HepG2 (cell line): Measurements from ENCODE around the gene MARCHF4. TPM values are rescaled to one million over a fixed set of nuclear protein-coding genes. Genes with fewer than 3 reads are reported as not detected.

Experiments
- ATAC-seq: fragments of 200-7000 bp; cut with Tn5 transposase; 3 replicates; pipeline ENCODE4 v1.9.1; 2020; ENCODE audit warnings: mild to moderate bottlenecking, moderate library complexity
- BruUV-seq: library from RNA; stranded (reverse); fragments of 400-500 nt; replicated peaks from 2 replicates; lab custom pipeline; 2021; lab: Mats Ljungman, UMichigan
- CTCF ChIA-PET: fragments of 300-600 bp; formaldehyde crosslinking; extraction: SDS; loops from one replicate; lab custom pipeline; 2021; ENCODE audit warnings: low total read pairs, inconsistent platforms, low intra/inter-chr PET ratio; lab: Yijun Ruan, JAX
- POLR2A ChIA-PET: fragments of 350-600 bp; sonication (Branson Sonifier 250); formaldehyde crosslinking; loops from one replicate; lab custom pipeline; 2020; ENCODE audit warnings: antibody characterized with exemption, inconsistent platforms; lab: Yijun Ruan, JAX
- DNase-seq: peaks from one replicate; pipeline ENCODE4 v3.0.0-alpha.2; 2015; ENCODE audit warnings: low spot score
- FAIRE-seq: peaks from 3 replicates; lab custom pipeline; 2011; peaks lifted over from hg19 to GRCh38; lab: Jason Lieb, UNC
- H2AFZ ChIP-seq: one replicate; pipeline ENCODE4 v1.6.1; 2011; ENCODE audit warnings: low read length, inconsistent platforms
- H3K27ac ChIP-seq: fragments of 300-600 bp; 3 replicates; pipeline ENCODE4 v1.8.0; 2011; ENCODE audit warnings: mixed run types, mild to moderate bottlenecking, mixed read lengths, low read length, inconsistent platforms; ENCODE audit not compliant: insufficient read depth; ENCODE audit errors: extremely low read length
- H3K27me3 ChIP-seq, 2 experiments: fragments of 200-600 bp in 1 of 2; 2 replicates in 1 of 2; 3 replicates in 1 of 2; pipeline versions ENCODE4 v1.6.0 to v1.8.0; 2011; ENCODE audit warnings: low read length in 2 of 2, mild to moderate bottlenecking in 2 of 2, moderate library complexity in 2 of 2, inconsistent platforms in 1 of 2; ENCODE audit not compliant: insufficient read depth in 2 of 2, control insufficient read depth in 1 of 2
- H3K36me3 ChIP-seq, 2 experiments: fragments of 200-600 bp in 1 of 2; replicated peaks in 1 of 2; 2 replicates in 1 of 2; 3 replicates in 1 of 2; pipeline versions ENCODE4 v1.5.1 to v1.8.0; 2011; ENCODE audit warnings: low read length in 2 of 2, inconsistent platforms in 1 of 2; ENCODE audit not compliant: insufficient read depth in 2 of 2, control insufficient read depth in 1 of 2
- H3K4me1 ChIP-seq: 2 replicates; pipeline ENCODE4 v1.5.1; 2012; ENCODE audit warnings: low read length, inconsistent platforms; ENCODE audit not compliant: insufficient read depth
- H3K4me2 ChIP-seq: 2 replicates; pipeline ENCODE4 v1.6.0; 2011; ENCODE audit warnings: low read depth, low read length, inconsistent platforms
- H3K4me3 ChIP-seq, 3 experiments: fragments of 200-600 bp in 1 of 3; sonication (generic), shearing (Covaris generic) in 1 of 3; replicated peaks in 1 of 3; 2 replicates each; pipeline ENCODE4 v1.5.1; 2011 to 2016; ENCODE audit warnings: low read length in 3 of 3, inconsistent platforms in 2 of 3, low read depth in 2 of 3, mild to moderate bottlenecking in 2 of 3, control low read depth in 1 of 3, mixed read lengths in 1 of 3; ENCODE audit not compliant: insufficient read depth in 1 of 3
- H3K79me2 ChIP-seq: one replicate; pipeline ENCODE4 v1.6.1; 2011; ENCODE audit warnings: low read length, inconsistent platforms; ENCODE audit not compliant: insufficient read depth
- H3K9ac ChIP-seq: 2 replicates; pipeline ENCODE4 v1.6.0; 2011; ENCODE audit warnings: mild to moderate bottlenecking, low read depth, low read length, inconsistent platforms; ENCODE audit not compliant: insufficient read depth
- H3K9me3 ChIP-seq: 2 replicates; pipeline ENCODE4 v1.5.1; 2012; ENCODE audit warnings: mild to moderate bottlenecking, low read length
- H4K20me1 ChIP-seq: 2 replicates; pipeline ENCODE4 v1.6.0; 2011; ENCODE audit warnings: inconsistent platforms, mild to moderate bottlenecking, low read length, moderate library complexity; ENCODE audit not compliant: insufficient read depth
- ELF3 ChIP-seq: IDR thresholded peaks from 2 replicates; pipeline ENCODE4 v1.6.1; 2016; ENCODE audit warnings: missing genetic modification reagents, missing compliant biosample characterization
- GABPB1 ChIP-seq: IDR thresholded peaks from 2 replicates; pipeline ENCODE4 v1.6.1; 2016; ENCODE audit warnings: mild to moderate bottlenecking, missing genetic modification reagents, moderate library complexity, missing compliant biosample characterization
- SAFB2 ChIP-seq: sonication (generic); formaldehyde crosslinking; IDR thresholded peaks from 2 replicates; pipeline ENCODE4 v1.5.1; 2020; ENCODE audit warnings: missing genetic modification reagents, low read depth, mild to moderate bottlenecking, borderline replicate concordance
- TEAD3 ChIP-seq: optimal IDR thresholded peaks from 2 replicates; pipeline ENCODE3; 2016; ENCODE audit warnings: borderline replicate concordance
- ZFP36L1 ChIP-seq: sonication (generic); formaldehyde crosslinking; IDR thresholded peaks from 2 replicates; pipeline ENCODE4 v1.8.0; 2022; ENCODE audit warnings: mild to moderate bottlenecking, missing genetic modification reagents, moderate library complexity
- ZIK1 ChIP-seq: sonication (generic); formaldehyde crosslinking; IDR thresholded peaks from 2 replicates; pipeline ENCODE4 v1.5.0; 2020; ENCODE audit warnings: mild to moderate bottlenecking, low read depth, missing genetic modification reagents, borderline replicate concordance
- ZNF101 ChIP-seq: sonication (generic); formaldehyde crosslinking; IDR thresholded peaks from 2 replicates; pipeline ENCODE4 v1.4.0; 2020; ENCODE audit warnings: mild to moderate bottlenecking, low read depth, missing genetic modification reagents, borderline replicate concordance
- WGBS: methylation state at CpG from one replicate; pipeline ENCODE4 v1.1.6; 2017; ENCODE audit warnings: low lambda C conversion rate; 5-methylcytosine and 5-hydroxymethylcytosine counted together
- in situ Hi-C: cut with HindIII; loops from 2 replicates; pipeline ENCODE4 v1.10.0; 2017; ENCODE audit warnings: low pct_unique_long_range_greater_than_20kb; ENCODE audit not compliant: extremely low pct_ligation_motif_present
- intact Hi-C: fragments of 100-400 bp; cut with micrococcal nuclease; formaldehyde crosslinking; loops from one replicate; pipeline ENCODE4 v1.10.0; 2022; ENCODE audit not compliant: unreplicated experiment
- polyA plus RNA-seq, 8 experiments: library from polyadenylated mRNA; depleted of rRNA in 3 of 8; stranded (reverse) in 7 of 8; unstranded in 1 of 8; fragments of >200 nt; fragmentation: Illumina TruSeq in 4 of 8; extraction: Trizol in 4 of 8; gene quantifications; 2 replicates each; pipeline versions ENCODE4 v1.2.1 to v1.2.3, GENCODE V29; 2011 to 2016; ENCODE audit warnings: low read depth in 4 of 8, missing spikeins in 1 of 8, mixed read lengths in 1 of 8; ENCODE audit not compliant: insufficient read depth in 1 of 8
- total RNA-seq, 5 experiments: library from RNA; depleted of rRNA; stranded (reverse); fragments of >200 nt; fragmentation: Illumina TruSeq; extraction: Trizol; gene quantifications; 2 replicates each; pipeline ENCODE4 v1.2.3, GENCODE V29; 2016; ENCODE audit warnings: low read depth in 1 of 5
- TF ChIP-seq, protein P1 (sequence below): sonication (generic); formaldehyde crosslinking; conservative IDR thresholded peaks from 2 replicates; pipeline ENCODE4 v1.4.0; 2020; ENCODE audit warnings: missing genetic modification reagents
- TF ChIP-seq, protein P2 (sequence below): sonication (generic); formaldehyde crosslinking; IDR thresholded peaks from 2 replicates; pipeline ENCODE4 v1.5.1; 2020; ENCODE audit warnings: mild to moderate bottlenecking, moderate library complexity, missing genetic modification reagents

The MARCHF4 gene
- total and polyA plus RNA-seq, 2 of the 13 experiments (the other 11 are each of a cell fraction or from before 2014, with no cell fraction given): not detected

DNA sequence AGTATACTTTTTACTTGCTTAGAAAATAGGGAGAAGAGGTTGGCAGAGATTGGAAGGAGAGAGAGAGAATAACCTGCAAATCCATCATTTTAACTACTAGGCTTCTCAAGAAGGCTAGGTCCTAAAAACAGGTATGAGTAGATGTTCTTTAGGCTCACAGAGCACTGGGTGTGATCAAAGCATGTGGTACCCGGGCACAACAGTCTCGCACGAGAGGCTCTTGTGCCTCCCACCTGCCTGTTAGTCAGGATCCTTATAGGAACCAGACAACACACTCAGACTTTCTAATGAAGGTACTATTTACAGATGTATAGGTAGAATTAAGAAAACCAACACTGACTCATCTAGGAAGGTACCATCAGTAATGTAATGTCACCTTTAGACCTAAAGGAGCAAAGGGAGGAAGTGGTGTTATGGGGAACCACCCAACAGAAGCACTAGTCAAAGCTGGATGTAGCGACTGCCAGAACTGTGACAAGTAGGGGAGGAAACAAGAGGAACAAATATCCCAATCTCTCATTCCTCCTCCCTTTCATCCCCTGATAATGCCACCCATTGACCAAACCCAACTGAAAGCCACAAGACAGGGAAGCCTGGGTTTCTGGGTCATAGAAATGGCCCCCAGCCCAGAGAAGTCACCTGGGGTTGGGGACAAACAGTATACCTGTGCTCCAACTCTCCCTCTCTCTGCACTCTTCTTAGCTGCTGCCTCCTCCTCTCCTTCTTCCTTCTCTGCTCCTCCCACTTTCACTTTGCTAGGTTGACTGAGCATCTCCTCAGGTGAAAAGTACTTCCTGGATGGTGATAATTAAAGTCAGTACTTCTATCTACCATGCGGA is 16.0 kb upstream of the MARCHF4 start:
- Histone ChIP-seq H3K79me2 (no peaks in the 10 kb centered on the region), H3K36me3 (no peaks in the 10 kb centered on the region), H3K4me3 (no peak overlapping the region), H4K20me1 (no peaks in the 10 kb centered on the region), H3K4me2 (no peak overlapping the region), H3K27ac (no peak overlapping the region), H2AFZ (no peak overlapping the region)
- no peak for DNase-seq
- intact Hi-C loops: no loop called here
- BruUV-seq: no TSS peak
- 7% methylated on average over 5 of the region's 5 CpGs for WGBS
- no peak for ATAC-seq
- CTCF ChIA-PET: no interaction called here
- TF ChIP-seq SAFB2 (no peak), TEAD3 (CRISPR knock-in tag) (no peak), ZIK1 (CRISPR knock-in tag) (no peak), ZFP36L1 (CRISPR knock-in tag) (no peak), ZNF101 (CRISPR knock-in tag) (no peak), ELF3 (CRISPR knock-in tag) (no peak), GABPB1 (CRISPR knock-in tag) (no peak)
- TF ChIP-seq, protein P1, sequence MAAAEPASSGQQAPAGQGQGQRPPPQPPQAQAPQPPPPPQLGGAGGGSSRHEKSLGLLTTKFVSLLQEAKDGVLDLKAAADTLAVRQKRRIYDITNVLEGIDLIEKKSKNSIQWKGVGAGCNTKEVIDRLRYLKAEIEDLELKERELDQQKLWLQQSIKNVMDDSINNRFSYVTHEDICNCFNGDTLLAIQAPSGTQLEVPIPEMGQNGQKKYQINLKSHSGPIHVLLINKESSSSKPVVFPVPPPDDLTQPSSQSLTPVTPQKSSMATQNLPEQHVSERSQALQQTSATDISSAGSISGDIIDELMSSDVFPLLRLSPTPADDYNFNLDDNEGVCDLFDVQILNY (CRISPR knock-in tag): no peak
- TF ChIP-seq, protein P2, sequence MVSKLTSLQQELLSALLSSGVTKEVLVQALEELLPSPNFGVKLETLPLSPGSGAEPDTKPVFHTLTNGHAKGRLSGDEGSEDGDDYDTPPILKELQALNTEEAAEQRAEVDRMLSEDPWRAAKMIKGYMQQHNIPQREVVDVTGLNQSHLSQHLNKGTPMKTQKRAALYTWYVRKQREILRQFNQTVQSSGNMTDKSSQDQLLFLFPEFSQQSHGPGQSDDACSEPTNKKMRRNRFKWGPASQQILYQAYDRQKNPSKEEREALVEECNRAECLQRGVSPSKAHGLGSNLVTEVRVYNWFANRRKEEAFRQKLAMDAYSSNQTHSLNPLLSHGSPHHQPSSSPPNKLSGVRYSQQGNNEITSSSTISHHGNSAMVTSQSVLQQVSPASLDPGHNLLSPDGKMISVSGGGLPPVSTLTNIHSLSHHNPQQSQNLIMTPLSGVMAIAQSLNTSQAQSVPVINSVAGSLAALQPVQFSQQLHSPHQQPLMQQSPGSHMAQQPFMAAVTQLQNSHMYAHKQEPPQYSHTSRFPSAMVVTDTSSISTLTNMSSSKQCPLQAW (CRISPR knock-in tag): no peak
- TF ChIP-seq, all 625 proteins: peak for 0
- no peaks in the 10 kb centered on the region for H3K9me3 ChIP-seq
- in situ Hi-C loops: no loop called here
- no peak for FAIRE-seq
- no peak overlapping the region for H3K9ac ChIP-seq
- POLR2A ChIA-PET: no interaction called here
- H3K4me1 ChIP-seq: no peaks in the 10 kb centered on the region
- peaks cover 2 to 19% of the 10 kb centered on the region in 2 experiments; a peak in 4 of 5 replicates for H3K27me3 ChIP-seq
